Measurements from ENCODE around the gene ENPP5.
A peak's percentile ranks its signal among the peaks of the same experiment; 100 is the strongest.
"Not testable (repeated sequence)": the region's sequence is repeated elsewhere in the genome, so short reads cannot be mapped to it uniquely, and the experiment has no call there.

The ENPP5 gene

DNA sequence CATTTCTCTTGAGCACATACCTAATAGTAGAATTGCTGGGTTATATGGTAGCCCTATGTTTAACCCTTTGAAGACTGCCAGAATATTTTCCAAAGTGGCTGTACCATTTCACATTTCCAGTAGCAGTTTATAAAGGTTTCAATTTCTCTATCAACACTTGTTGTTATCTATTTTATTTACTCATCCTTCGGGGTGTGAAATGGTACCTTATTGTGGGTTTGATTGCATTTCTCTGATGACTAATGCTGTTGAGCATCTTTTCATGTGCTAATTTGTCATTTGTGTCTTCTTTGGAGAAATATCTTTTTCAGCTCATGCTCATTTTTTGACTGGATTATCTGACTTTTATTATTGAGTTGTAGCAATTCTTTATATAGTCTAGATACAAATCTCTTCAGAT, 35.6 kb downstream of the ENPP5 start:
- no peak overlapping the region for H3K4me3 ChIP-seq (ENCODE audit: low read depth, low read length)
- DNase-seq (ENCODE audit: low read depth, low spot score), result no peak
- in situ Hi-C loops (cut with HindIII; ENCODE audit: low sequenced_read_pairs), result no loop called here
- TF ChIP-seq, protein P1, sequence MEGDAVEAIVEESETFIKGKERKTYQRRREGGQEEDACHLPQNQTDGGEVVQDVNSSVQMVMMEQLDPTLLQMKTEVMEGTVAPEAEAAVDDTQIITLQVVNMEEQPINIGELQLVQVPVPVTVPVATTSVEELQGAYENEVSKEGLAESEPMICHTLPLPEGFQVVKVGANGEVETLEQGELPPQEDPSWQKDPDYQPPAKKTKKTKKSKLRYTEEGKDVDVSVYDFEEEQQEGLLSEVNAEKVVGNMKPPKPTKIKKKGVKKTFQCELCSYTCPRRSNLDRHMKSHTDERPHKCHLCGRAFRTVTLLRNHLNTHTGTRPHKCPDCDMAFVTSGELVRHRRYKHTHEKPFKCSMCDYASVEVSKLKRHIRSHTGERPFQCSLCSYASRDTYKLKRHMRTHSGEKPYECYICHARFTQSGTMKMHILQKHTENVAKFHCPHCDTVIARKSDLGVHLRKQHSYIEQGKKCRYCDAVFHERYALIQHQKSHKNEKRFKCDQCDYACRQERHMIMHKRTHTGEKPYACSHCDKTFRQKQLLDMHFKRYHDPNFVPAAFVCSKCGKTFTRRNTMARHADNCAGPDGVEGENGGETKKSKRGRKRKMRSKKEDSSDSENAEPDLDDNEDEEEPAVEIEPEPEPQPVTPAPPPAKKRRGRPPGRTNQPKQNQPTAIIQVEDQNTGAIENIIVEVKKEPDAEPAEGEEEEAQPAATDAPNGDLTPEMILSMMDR (IDR thresholded peaks at IDR 0.05; ENCODE audit: low read depth, low read length), result no peak

DNA sequence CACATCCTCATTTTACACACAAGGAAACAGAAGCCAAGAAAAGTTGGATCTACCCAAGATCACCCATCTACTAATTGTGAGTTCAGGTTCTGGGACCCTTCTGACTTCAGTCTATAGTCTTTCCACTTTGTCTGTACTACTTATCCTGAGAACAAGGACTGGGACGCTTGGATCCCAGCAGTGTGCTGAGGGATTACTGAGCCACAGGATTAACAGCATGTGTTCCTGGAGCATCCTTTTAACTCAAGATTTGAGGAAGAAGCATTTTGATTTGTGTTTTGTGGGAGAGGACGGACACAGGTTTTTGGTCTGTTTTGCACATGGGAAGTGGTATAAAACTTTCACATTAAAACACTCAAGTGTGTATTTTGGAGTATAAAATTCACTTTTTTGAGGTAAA, 36.6 kb downstream of the ENPP5 start:
- in situ Hi-C loops (cut with HindIII; ENCODE audit: low sequenced_read_pairs), result no loop called here
- TF ChIP-seq, protein P1 (IDR thresholded peaks at IDR 0.05; ENCODE audit: low read depth, low read length), result no peak
- DNase-seq (ENCODE audit: low read depth, low spot score), result no peak
- no peak overlapping the region for H3K4me3 ChIP-seq (ENCODE audit: low read depth, low read length)

DNA sequence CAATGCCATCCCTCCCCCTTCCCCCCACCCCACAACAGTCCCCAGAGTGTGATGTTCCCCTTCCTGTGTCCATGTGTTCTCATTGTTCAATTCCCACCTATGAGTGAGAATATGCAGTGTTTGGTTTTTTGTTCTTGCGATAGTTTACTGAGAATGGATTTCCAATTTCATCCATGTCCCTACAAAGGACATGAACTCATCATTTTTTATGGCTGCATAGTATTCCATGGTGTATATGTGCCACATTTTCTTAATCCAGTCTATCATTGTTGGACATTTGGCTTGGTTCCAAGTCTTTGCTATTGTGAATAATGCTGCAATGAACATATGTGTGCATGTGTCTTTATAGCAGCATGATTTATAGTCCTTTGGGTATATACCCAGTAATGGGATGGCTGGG, 39.5 kb downstream of the ENPP5 start:
- in situ Hi-C loops (cut with HindIII; ENCODE audit: low sequenced_read_pairs); DNase-seq (ENCODE audit: low read depth, low spot score); H3K4me3 ChIP-seq (ENCODE audit: low read depth, low read length): not testable (repeated sequence)

DNA sequence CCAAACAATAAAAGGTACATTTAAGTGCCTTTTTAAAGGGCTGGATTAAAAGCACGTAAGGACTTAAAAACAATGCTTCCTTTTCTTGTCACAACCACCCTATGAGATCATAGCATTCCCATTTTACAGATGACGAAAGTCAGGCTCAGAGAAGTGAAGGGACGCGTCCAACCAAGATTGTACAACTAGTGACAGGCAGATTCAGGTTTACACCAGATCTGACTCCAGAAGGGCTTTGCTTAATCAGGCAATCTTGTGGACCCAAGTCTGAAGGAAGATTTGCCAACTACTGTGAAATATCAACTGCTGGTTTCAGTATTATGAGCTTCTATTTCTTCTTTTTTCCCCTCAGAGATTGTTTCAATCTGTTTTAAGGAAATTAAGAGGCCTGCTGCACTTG, 40.1 kb downstream of the ENPP5 start:
- TF ChIP-seq, protein P1 (IDR thresholded peaks at IDR 0.05; ENCODE audit: low read depth, low read length), result no peak
- no peak overlapping the region for H3K4me3 ChIP-seq (ENCODE audit: low read depth, low read length)
- in situ Hi-C loops (cut with HindIII; ENCODE audit: low sequenced_read_pairs), result no loop called here

DNA sequence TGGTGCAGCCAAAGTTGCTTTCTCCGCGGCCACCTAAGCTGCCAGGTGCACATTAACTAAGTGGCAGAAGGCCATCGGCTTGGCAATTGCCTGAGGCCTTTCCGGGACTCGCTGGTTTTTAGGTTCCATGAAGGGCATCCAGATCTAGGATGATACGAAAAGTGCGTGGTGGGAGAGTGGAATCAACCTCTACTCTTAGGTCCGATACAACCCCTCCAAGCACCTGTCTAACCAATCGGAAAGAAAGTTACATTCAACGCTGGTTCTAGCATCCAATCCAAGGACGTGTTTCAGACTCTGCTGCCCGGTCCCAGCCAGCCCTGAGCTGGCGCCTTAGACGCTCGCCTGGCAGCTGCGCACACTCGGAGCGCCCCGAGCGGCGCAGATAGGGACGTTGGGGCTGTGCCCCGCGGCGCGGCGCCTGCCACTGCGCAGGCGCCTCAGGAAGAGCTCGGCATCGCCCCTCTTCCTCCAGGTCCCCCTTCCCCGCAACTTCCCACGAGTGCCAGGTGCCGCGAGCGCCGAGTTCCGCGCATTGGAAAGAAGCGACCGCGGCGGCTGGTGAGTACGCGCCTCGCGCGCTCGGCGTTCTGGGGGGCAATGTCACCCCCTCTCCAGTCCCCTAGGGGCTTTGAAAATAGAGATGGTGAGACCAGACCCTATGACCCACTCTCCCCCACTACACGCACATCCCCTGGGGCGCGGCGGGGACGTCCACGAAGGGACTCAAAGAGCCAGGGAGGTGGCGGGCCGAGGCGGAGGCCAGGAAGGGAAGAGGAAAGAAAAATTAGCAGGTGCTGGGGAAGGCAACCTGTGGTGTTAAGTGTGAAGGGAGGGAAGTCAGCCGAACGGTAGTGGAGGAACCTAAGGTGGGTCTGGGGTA, 40.9 kb downstream of the ENPP5 start, which contains the start of gene ENPP4:
TSS of gene ENPP4 (plus strand) at position 361 of the 883 bp plus-strand sequence. CDS start 9,595 bp downstream, outside the sequence.
- peak within 1 kb of the TSS; percentile 57 for H3K4me3 ChIP-seq (ENCODE audit: low read depth, low read length)
- in situ Hi-C loops (cut with HindIII; ENCODE audit: low sequenced_read_pairs), result no loop called here
- DNase-seq (ENCODE audit: low read depth, low spot score), result peak; percentile 85
- TF ChIP-seq, protein P1 (IDR thresholded peaks at IDR 0.05; ENCODE audit: low read depth, low read length), result no peak

More for the DNA sequence above, 40.1 kb downstream of the ENPP5 start:
- DNase-seq (ENCODE audit: low read depth, low spot score), result no peak

DNA sequence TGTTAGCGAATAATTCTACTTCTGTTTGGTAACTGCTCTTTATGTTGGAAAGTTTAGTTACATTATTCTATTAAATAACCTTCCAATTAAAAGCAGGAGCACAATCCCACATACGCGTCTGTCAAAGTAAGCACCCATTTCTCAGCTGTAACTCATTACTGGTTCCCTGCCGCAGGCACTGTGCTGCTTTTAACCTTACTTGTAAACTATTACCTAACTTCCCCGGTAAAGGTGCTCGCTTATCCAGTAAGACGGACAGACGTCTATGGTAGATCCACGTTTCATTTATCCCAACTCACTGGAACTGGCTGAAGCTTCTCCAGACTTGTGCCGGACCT, 41.5 kb downstream of the ENPP5 start:
- H3K4me3 ChIP-seq (ENCODE audit: low read depth, low read length), result peak overlapping the region; percentile 57
- TF ChIP-seq, protein P1 (IDR thresholded peaks at IDR 0.05; ENCODE audit: low read depth, low read length), result no peak
- in situ Hi-C loops (cut with HindIII; ENCODE audit: low sequenced_read_pairs), result no loop called here
- DNase-seq (ENCODE audit: low read depth, low spot score), result no peak

DNA sequence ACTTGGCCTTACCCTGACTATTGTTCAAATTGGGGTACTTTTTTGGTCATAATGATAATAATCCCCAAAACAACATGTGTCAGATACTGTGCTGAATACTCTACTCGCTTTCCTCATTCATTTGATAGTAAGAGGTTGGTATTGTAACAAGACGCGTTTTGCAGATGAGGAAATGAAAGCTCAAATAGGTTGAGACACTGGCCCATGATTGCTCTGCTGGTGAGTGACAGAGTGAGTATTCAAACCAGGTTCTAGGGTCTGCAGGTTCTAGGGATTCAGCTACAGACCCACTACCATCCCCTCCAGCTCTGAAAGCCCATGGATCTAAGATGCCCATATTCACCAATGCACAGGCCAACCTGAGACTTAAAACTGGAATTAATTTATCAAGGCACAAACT, 42.3 kb downstream of the ENPP5 start:
- TF ChIP-seq, protein P1 (IDR thresholded peaks at IDR 0.05; ENCODE audit: low read depth, low read length), result no peak
- no peak for DNase-seq (ENCODE audit: low read depth, low spot score)
- no peak overlapping the region for H3K4me3 ChIP-seq (ENCODE audit: low read depth, low read length)
- in situ Hi-C loops (cut with HindIII; ENCODE audit: low sequenced_read_pairs), result no loop called here

DNA sequence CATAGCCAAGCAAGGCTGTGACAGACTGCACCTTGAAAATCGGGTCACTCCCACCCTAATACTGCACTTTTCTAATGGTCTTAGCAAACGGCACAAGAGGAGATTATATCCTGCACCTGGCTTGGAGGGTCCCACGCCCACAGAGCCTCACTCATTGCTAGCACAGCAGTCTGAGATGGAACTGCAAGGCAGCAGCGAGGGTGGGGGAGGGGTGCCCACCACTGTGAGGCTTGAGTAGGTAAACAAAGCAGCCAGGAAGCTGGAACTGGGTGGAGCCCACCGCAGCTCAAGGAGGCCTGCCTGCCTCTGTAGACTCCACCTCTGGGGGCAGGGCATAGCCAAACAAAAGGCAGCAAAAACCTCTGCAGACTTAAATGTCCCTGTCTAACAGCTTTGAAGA, 51.1 kb downstream of the ENPP5 start:
- DNase-seq (ENCODE audit: low read depth, low spot score); in situ Hi-C loops (cut with HindIII; ENCODE audit: low sequenced_read_pairs); H3K4me3 ChIP-seq (ENCODE audit: low read depth, low read length): not testable (repeated sequence)
